Measurements from ENCODE around the gene LILRB2. TPM values are rescaled to one million over a fixed set of nuclear protein-coding genes. Genes with fewer than 3 reads are reported as not detected.

LILRB2 gene
- polyA plus RNA-seq, 3 donors = 111 to 574 (median 172) TPM

Small RNA genes lying within 50 kb of the gene (small RNA-seq; reads per million reads assigned to genes)
- gene AC245884.12 (ENCODE audit: insufficient read length, low read depth) (not detected), gene MIR4752 (ENCODE audit: insufficient read length, low read depth) (not detected), gene RNU6-1307P (ENCODE audit: insufficient read length, low read depth) (not detected)

Other genes starting within 250 kb of the LILRB2 start
- gene VSTM1, start 217.2 kb downstream of the LILRB2 start, polyA plus RNA-seq = 100 to 1,000 TPM in 2 of 3 donors, 1 to 10 TPM in 1; 3.7 to 172 (median 137) TPM
- 1 to 10 TPM in 1 of 3 donors, under 1 TPM in 1, not detected in 1; 0.89 to 1.2 TPM for gene TARM1, start 199.7 kb downstream of the LILRB2 start, polyA plus RNA-seq
- gene OSCAR, start 180.3 kb downstream of the LILRB2 start, polyA plus RNA-seq = 100 to 1,000 TPM in 2 of 3 donors, 10 to 100 TPM in 1; 81.4 to 270 (median 126) TPM
- gene NDUFA3, start 178.3 kb downstream of the LILRB2 start, polyA plus RNA-seq = 100 to 1,000 TPM in 2 of 3 donors, 10 to 100 TPM in 1; 46.4 to 396 (median 333) TPM
- gene TFPT, start 165.5 kb downstream of the LILRB2 start, polyA plus RNA-seq = 10 to 100 TPM in 1 of 3 donors, 1 to 10 TPM in 2; 7.0 to 11.5 (median 9.5) TPM
- 10 to 100 TPM; 34.4 to 51.8 (median 37.6) TPM for gene PRPF31, start 165.4 kb downstream of the LILRB2 start, polyA plus RNA-seq
- 10 to 100 TPM in 1 of 3 donors, 1 to 10 TPM in 2; 3.0 to 22.5 (median 4.2) TPM for gene CNOT3, start 143.3 kb downstream of the LILRB2 start, polyA plus RNA-seq
- gene LENG1, start 121.4 kb downstream of the LILRB2 start, polyA plus RNA-seq = 1 to 10 TPM; 3.4 to 5.4 (median 4.2) TPM
- 1 to 10 TPM; 1.5 to 2.5 (median 2.1) TPM for gene TMC4, start 108.0 kb downstream of the LILRB2 start, polyA plus RNA-seq
- 100 to 1,000 TPM in 2 of 3 donors, 10 to 100 TPM in 1; 84.0 to 115 (median 111) TPM for gene MBOAT7, start 91.5 kb downstream of the LILRB2 start, polyA plus RNA-seq
- 100 to 1,000 TPM in 2 of 3 donors, 10 to 100 TPM in 1; 59.3 to 125 (median 109) TPM for gene TSEN34, start 89.8 kb downstream of the LILRB2 start, polyA plus RNA-seq
- 1,000 to 10,000 TPM in 1 of 3 donors, 100 to 1,000 TPM in 2; 756 to 4,259 (median 983) TPM for gene RPS9, start 80.3 kb downstream of the LILRB2 start, polyA plus RNA-seq
- 100 to 1,000 TPM in 2 of 3 donors, 10 to 100 TPM in 1; 62.9 to 455 (median 104) TPM for gene LILRB3, start 58.1 kb downstream of the LILRB2 start, polyA plus RNA-seq
- 100 to 1,000 TPM in 2 of 3 donors, 10 to 100 TPM in 1; 65.7 to 150 (median 143) TPM for gene LILRA6, start 38.3 kb downstream of the LILRB2 start, polyA plus RNA-seq
- gene LILRB5, start 23.8 kb downstream of the LILRB2 start, polyA plus RNA-seq = 1 to 10 TPM in 1 of 3 donors, under 1 TPM in 2; 0.14 to 1.1 (median 0.17) TPM
- gene LILRA5, start 32.1 kb upstream of the LILRB2 start, polyA plus RNA-seq = 100 to 1,000 TPM; 348 to 580 (median 516) TPM
- 1 to 10 TPM in 2 of 3 donors, under 1 TPM in 1; 0.07 to 3.4 (median 2.2) TPM for gene LILRA4, start 58.1 kb upstream of the LILRB2 start, polyA plus RNA-seq
- 100 to 1,000 TPM in 1 of 3 donors, 10 to 100 TPM in 2; 48.0 to 202 (median 73.8) TPM for gene LAIR1, start 83.8 kb upstream of the LILRB2 start, polyA plus RNA-seq
- not detected for gene TTYH1, start 134.4 kb upstream of the LILRB2 start, polyA plus RNA-seq
- 100 to 1,000 TPM in 1 of 3 donors, 1 to 10 TPM in 2; 3.6 to 341 (median 5.8) TPM for gene LENG8, start 168.1 kb upstream of the LILRB2 start, polyA plus RNA-seq
- gene LENG9, start 182.7 kb upstream of the LILRB2 start, polyA plus RNA-seq = 1 to 10 TPM in 1 of 3 donors, under 1 TPM in 1, not detected in 1; 0.15 to 2.0 TPM
- gene CDC42EP5, start 192.2 kb upstream of the LILRB2 start, polyA plus RNA-seq = not detected
- under 1 TPM in 1 of 3 donors, not detected in 2; 0.38 TPM for gene LAIR2, start 221.7 kb upstream of the LILRB2 start, polyA plus RNA-seq